HCT116 (cell line): Measurements from ENCODE around the gene DPH5. TPM values are rescaled to one million over a fixed set of nuclear protein-coding genes. Genes with fewer than 3 reads are reported as not detected.

Experiments used
- ATAC-seq: fragments of 200-7000 bp; cut with Tn5 transposase; 2 replicates; pipeline ENCODE4 v1.9.1; 2020; ENCODE audit warnings: mild to moderate bottlenecking, moderate library complexity
- BruUV-seq: library from RNA; stranded (reverse); fragments of 400-500 nt; replicated peaks from 2 replicates; lab custom pipeline; 2021; lab: Mats Ljungman, UMichigan
- CTCF ChIA-PET: fragments of 300-600 bp; sonication (Branson Sonifier 250); formaldehyde crosslinking; loops from one replicate; lab custom pipeline; 2021; ENCODE audit warnings: antibody characterized with exemption; lab: Charles Lee
- POLR2A ChIA-PET: fragments of 300-600, 350-600 bp; sonication (Branson Sonifier 250); formaldehyde crosslinking; loops from one replicate; lab custom pipeline; 2021; ENCODE audit warnings: antibody characterized with exemption; lab: Charles Lee
- RAD21 ChIA-PET, 2 experiments: fragments of 300-600 bp; sonication (Branson Sonifier 250); formaldehyde crosslinking; loops; one replicate each; lab custom pipeline; 2023; ENCODE audit warnings: low total read pairs in 2 of 2; ENCODE audit not compliant: uncharacterized antibody in 2 of 2, unreplicated experiment in 2 of 2, low non-redundant PET in 1 of 2; lab: Charles Lee
- DNase-seq: peaks from one replicate; pipeline ENCODE4 v3.0.0-alpha.2; 2010; ENCODE audit warnings: low read depth, low spot score
- H2AFZ ChIP-seq: fragments of 200-600 bp; shearing (Covaris generic), sonication (generic); 2 replicates; pipeline ENCODE4 v1.6.1; 2017; ENCODE audit warnings: low read depth, mixed run types, mixed read lengths, antibody characterized with exemption, low read length; ENCODE audit not compliant: poor library complexity, severe bottlenecking
- H3K27ac ChIP-seq: 2 replicates; pipeline ENCODE4 v1.5.1; 2012; ENCODE audit warnings: low read depth, low read length
- H3K27me3 ChIP-seq: fragments of 200-600 bp; sonication (generic); 2 replicates; pipeline ENCODE4 v1.6.1; 2016; ENCODE audit warnings: mixed run types, low read length, mixed read lengths; ENCODE audit not compliant: insufficient read depth
- H3K36me3 ChIP-seq, 2 experiments: fragments of 200-500 bp in 1 of 2; fragments of 200-600 bp in 1 of 2; sonication (Bioruptor generic) in 1 of 2; sonication (generic) in 1 of 2; 2 replicates each; pipeline versions ENCODE4 v1.5.1 to v1.6.1; 2014 to 2016; ENCODE audit warnings: low read length in 2 of 2, inconsistent platforms in 1 of 2, mixed read lengths in 1 of 2, mixed run types in 1 of 2; ENCODE audit not compliant: insufficient read depth in 2 of 2, control insufficient read depth in 1 of 2
- H3K4me1 ChIP-seq, 2 experiments: fragments of 200-600 bp in 1 of 2; sonication (generic) in 1 of 2; 2 replicates each; pipeline versions ENCODE4 v1.5.1 to v1.6.1; 2012 to 2017; ENCODE audit warnings: low read length in 2 of 2, inconsistent platforms in 1 of 2, mild to moderate bottlenecking in 1 of 2, mixed read lengths in 1 of 2, mixed run types in 1 of 2, moderate library complexity in 1 of 2; ENCODE audit not compliant: insufficient read depth in 2 of 2, control insufficient read depth in 1 of 2
- H3K4me2 ChIP-seq: fragments of 200-600 bp; sonication (generic); 2 replicates; pipeline ENCODE4 v1.6.1; 2017; ENCODE audit warnings: mixed run types, low read length, mixed read lengths
- H3K4me3 ChIP-seq, 2 experiments: fragments of 200-600 bp in 1 of 2; sonication (generic) in 1 of 2; replicated peaks in 1 of 2; 2 replicates each; pipeline ENCODE4 v1.5.1; 2011 to 2016; ENCODE audit warnings: low read length in 2 of 2, control low read depth in 1 of 2, low read depth in 1 of 2, mild to moderate bottlenecking in 1 of 2, mixed read lengths in 1 of 2, mixed run types in 1 of 2
- H3K79me2 ChIP-seq: fragments of 200-600 bp; sonication (generic); 2 replicates; pipeline ENCODE4 v1.6.1; 2017; ENCODE audit warnings: mild to moderate bottlenecking, mixed run types, low read length, moderate library complexity, mixed read lengths; ENCODE audit not compliant: insufficient read depth
- H3K9ac ChIP-seq: fragments of 200-600 bp; sonication (generic); 2 replicates; pipeline ENCODE4 v1.6.1; 2016; ENCODE audit warnings: low read length, mixed read lengths
- H3K9me2 ChIP-seq: fragments of 200-600 bp; sonication (generic), shearing (Covaris generic); 2 replicates; pipeline ENCODE4 v1.6.1; 2017; ENCODE audit warnings: mixed run types, mild to moderate bottlenecking, moderate library complexity; ENCODE audit not compliant: insufficient read depth
- H3K9me3 ChIP-seq, 2 experiments: fragments of 200-500 bp in 1 of 2; fragments of 200-600 bp in 1 of 2; sonication (Bioruptor generic) in 1 of 2; sonication (generic) in 1 of 2; 2 replicates each; pipeline ENCODE4 v1.6.1; 2014 to 2017; ENCODE audit warnings: low read length in 2 of 2, mixed read lengths in 2 of 2, inconsistent platforms in 1 of 2, low read depth in 1 of 2, mild to moderate bottlenecking in 1 of 2, mixed run types in 1 of 2, moderate library complexity in 1 of 2; ENCODE audit not compliant: control insufficient read depth in 1 of 2, insufficient read depth in 1 of 2
- H4K20me1 ChIP-seq: fragments of 200-600 bp; sonication (generic), shearing (Covaris generic); 2 replicates; pipeline ENCODE4 v1.6.1; 2017; ENCODE audit warnings: mixed run types, mild to moderate bottlenecking, moderate library complexity; ENCODE audit not compliant: insufficient read depth
- CEBPB ChIP-seq: IDR thresholded peaks from 2 replicates; pipeline ENCODE4 v1.6.1; 2012; ENCODE audit warnings: low read depth
- EZH2 ChIP-seq: fragments of 200-600 bp; sonication (generic); IDR thresholded peaks from 2 replicates; pipeline ENCODE4 v1.6.1; 2017; ENCODE audit warnings: antibody characterized with exemption, mixed run types
- EZH2phosphoT487 ChIP-seq: fragments of 200-600 bp; IDR thresholded peaks from 2 replicates; pipeline ENCODE4 v1.6.1; 2018; ENCODE audit warnings: antibody characterized with exemption, borderline replicate concordance
- FOSL1 ChIP-seq: IDR thresholded peaks from 2 replicates; pipeline ENCODE4 v1.6.1; 2012; ENCODE audit warnings: low read depth
- POLR2A ChIP-seq: IDR thresholded peaks from 2 replicates; pipeline ENCODE4 v1.7.0; 2011; ENCODE audit warnings: borderline replicate concordance; ENCODE audit not compliant: insufficient read depth, insufficient read length; ENCODE audit errors: extremely low read depth
- SP1 ChIP-seq: IDR thresholded peaks from 2 replicates; pipeline ENCODE4 v1.6.1; 2012; ENCODE audit warnings: low read depth
- SRF ChIP-seq: IDR thresholded peaks from 2 replicates; pipeline ENCODE4 v1.6.1; 2012; ENCODE audit warnings: low read depth
- TCF7L2 ChIP-seq: IDR thresholded peaks from 2 replicates; pipeline ENCODE4 v1.7.0; 2011; ENCODE audit warnings: borderline replicate concordance, inconsistent platforms; ENCODE audit not compliant: insufficient read depth, insufficient read length; ENCODE audit errors: extremely low read depth
- ZFX ChIP-seq: fragments of 450-650 bp; IDR thresholded peaks from 2 replicates; pipeline ENCODE4 v1.6.1; 2017
- ZNF274 ChIP-seq: fragments of 200-500 bp; sonication (Bioruptor generic); IDR thresholded peaks from 2 replicates; pipeline ENCODE4 v1.6.1; 2014; ENCODE audit warnings: mild to moderate bottlenecking, low read depth, low read length, inconsistent platforms
- intact Hi-C: fragments of 100-400 bp; cut with micrococcal nuclease; formaldehyde crosslinking; loops from 2 replicates; pipeline ENCODE4 v1.10.0; 2022
- total RNA-seq: library from RNA; stranded (reverse); gene quantifications from one replicate; pipeline ENCODE4 v1.2.1, GENCODE V29; 2021; ENCODE audit not compliant: unreplicated experiment
- TF ChIP-seq, protein P1 (sequence below): IDR thresholded peaks from 2 replicates; pipeline ENCODE4 v1.6.1; 2012; ENCODE audit warnings: low read depth
- TF ChIP-seq, protein P2 (sequence below): IDR thresholded peaks from 2 replicates; pipeline ENCODE4 v1.6.1; 2012
- TF ChIP-seq, protein P3 (sequence below), 3 experiments: fragments of 200-600 bp in 1 of 3; sonication (generic) in 1 of 3; IDR thresholded peaks in 2 of 3; conservative IDR thresholded peaks in 1 of 3; 2 replicates each; pipeline ENCODE4 v1.5.1; 2012 to 2017; ENCODE audit warnings: low read depth in 2 of 3, low read length in 2 of 3, antibody characterized with exemption in 1 of 3, borderline replicate concordance in 1 of 3, control low read depth in 1 of 3, mild to moderate bottlenecking in 1 of 3, mixed read lengths in 1 of 3, mixed run types in 1 of 3, moderate library complexity in 1 of 3; ENCODE audit not compliant: insufficient read depth in 1 of 3

Gene DPH5
- total RNA-seq, 1 experiment from 2014 or later = 55.8 TPM

DNA sequence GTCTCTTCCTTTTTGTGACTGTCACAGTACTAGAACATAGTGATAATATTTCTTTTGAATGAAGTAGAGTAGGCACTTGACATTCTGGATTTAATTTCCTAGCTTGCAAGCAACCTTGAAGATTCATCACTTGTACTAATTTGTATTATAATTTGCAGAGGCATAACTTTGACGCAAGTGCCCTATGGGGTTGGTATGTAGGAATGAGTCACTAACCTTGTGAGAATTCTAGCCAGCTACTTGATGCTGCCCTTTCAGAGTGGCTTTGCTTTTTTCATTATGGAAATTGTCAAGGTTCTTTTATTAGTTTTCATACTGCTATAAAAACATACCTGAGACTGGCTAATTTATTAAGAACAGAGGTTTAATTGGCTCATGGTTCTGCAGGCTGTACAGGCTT is 13.7 kb upstream of the DPH5 start (continued):
- TF ChIP-seq, protein P1, sequence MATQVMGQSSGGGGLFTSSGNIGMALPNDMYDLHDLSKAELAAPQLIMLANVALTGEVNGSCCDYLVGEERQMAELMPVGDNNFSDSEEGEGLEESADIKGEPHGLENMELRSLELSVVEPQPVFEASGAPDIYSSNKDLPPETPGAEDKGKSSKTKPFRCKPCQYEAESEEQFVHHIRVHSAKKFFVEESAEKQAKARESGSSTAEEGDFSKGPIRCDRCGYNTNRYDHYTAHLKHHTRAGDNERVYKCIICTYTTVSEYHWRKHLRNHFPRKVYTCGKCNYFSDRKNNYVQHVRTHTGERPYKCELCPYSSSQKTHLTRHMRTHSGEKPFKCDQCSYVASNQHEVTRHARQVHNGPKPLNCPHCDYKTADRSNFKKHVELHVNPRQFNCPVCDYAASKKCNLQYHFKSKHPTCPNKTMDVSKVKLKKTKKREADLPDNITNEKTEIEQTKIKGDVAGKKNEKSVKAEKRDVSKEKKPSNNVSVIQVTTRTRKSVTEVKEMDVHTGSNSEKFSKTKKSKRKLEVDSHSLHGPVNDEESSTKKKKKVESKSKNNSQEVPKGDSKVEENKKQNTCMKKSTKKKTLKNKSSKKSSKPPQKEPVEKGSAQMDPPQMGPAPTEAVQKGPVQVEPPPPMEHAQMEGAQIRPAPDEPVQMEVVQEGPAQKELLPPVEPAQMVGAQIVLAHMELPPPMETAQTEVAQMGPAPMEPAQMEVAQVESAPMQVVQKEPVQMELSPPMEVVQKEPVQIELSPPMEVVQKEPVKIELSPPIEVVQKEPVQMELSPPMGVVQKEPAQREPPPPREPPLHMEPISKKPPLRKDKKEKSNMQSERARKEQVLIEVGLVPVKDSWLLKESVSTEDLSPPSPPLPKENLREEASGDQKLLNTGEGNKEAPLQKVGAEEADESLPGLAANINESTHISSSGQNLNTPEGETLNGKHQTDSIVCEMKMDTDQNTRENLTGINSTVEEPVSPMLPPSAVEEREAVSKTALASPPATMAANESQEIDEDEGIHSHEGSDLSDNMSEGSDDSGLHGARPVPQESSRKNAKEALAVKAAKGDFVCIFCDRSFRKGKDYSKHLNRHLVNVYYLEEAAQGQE = no peak
- TF ChIP-seq EZH2 (no peak), TCF7L2 (no peak), CEBPB (no peak), EZH2phosphoT487 (no peak), SRF (no peak)
- TF ChIP-seq, protein P2, sequence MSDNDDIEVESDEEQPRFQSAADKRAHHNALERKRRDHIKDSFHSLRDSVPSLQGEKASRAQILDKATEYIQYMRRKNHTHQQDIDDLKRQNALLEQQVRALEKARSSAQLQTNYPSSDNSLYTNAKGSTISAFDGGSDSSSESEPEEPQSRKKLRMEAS = no peak
- TF ChIP-seq, protein P3, sequence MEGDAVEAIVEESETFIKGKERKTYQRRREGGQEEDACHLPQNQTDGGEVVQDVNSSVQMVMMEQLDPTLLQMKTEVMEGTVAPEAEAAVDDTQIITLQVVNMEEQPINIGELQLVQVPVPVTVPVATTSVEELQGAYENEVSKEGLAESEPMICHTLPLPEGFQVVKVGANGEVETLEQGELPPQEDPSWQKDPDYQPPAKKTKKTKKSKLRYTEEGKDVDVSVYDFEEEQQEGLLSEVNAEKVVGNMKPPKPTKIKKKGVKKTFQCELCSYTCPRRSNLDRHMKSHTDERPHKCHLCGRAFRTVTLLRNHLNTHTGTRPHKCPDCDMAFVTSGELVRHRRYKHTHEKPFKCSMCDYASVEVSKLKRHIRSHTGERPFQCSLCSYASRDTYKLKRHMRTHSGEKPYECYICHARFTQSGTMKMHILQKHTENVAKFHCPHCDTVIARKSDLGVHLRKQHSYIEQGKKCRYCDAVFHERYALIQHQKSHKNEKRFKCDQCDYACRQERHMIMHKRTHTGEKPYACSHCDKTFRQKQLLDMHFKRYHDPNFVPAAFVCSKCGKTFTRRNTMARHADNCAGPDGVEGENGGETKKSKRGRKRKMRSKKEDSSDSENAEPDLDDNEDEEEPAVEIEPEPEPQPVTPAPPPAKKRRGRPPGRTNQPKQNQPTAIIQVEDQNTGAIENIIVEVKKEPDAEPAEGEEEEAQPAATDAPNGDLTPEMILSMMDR (IDR thresholded peaks at IDR 0.05 in 2 of 3, conservative IDR thresholded peaks at IDR 0.05 in 1 of 3; ENCODE audit: borderline replicate concordance in 1 of 3, insufficient read depth in 1 of 3, low read depth in 2 of 3, low read length in 2 of 3) = no peak

DNA sequence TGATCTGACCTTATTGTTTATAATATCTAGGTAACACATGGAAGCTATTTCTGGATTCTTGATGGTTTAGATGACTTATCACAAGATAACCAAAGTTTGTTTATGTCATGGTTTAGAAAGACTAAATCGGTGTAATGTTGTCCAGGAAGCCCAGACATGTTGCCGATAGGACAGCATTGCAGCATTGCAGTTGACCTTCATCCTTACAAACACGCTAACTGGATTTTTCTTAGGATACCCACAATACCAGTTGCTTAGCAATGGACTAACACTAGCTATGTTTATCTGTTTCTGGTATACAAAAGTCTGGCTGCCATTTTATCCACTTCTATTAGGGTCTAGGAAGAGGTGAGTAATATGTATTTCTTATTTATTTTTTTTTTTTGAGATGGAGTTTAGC is 11.7 kb upstream of the DPH5 start:
- Histone ChIP-seq H3K79me2 (peaks cover 44% of the 10 kb centered on the region), H3K4me1 (no peaks in the 10 kb centered on the region), H3K4me2 (no peak overlapping the region), H3K4me3 (no peak overlapping the region), H3K9ac (no peak overlapping the region), H3K27me3 (no peaks in the 10 kb centered on the region), H4K20me1 (no peaks in the 10 kb centered on the region), H3K9me2 (no peaks in the 10 kb centered on the region), H3K36me3 (peaks cover 0 to 9% of the 10 kb centered on the region in 2 experiments; a peak in 1 of 4 replicates), H3K27ac (no peak overlapping the region), H3K9me3 (peaks cover 0 to 4% of the 10 kb centered on the region in 2 experiments; a peak in 3 of 4 replicates), H2AFZ (no peak overlapping the region)
- ChIA-PET POLR2A (no interaction called here), RAD21 (no interaction called here), CTCF (no interaction called here)
- ATAC-seq (no peak), DNase-seq (no peak)
- intact Hi-C loops = no loop called here
- no TSS peak for BruUV-seq
- no peak for TF ChIP-seq EZH2phosphoT487
- TF ChIP-seq, protein P1 = no peak
- TF ChIP-seq, protein P2 = no peak
- TF ChIP-seq TCF7L2 = no peak
- TF ChIP-seq ZFX = no peak
- no peak for TF ChIP-seq SP1
- TF ChIP-seq POLR2A = no peak
- TF ChIP-seq ZNF274 = no peak
- TF ChIP-seq FOSL1 = no peak
